ENCODE results near the gene BFSP2. TPM values are rescaled to one million over a fixed set of nuclear protein-coding genes. Genes with fewer than 3 reads are reported as not detected.

The BFSP2 gene
- total and polyA plus RNA-seq, 3 donors from 2014 or later: not detected

GRCh38 chr3:133488785-133489367, 89.0 kb downstream of the BFSP2 start:
- WGBS, 2 donors: 59 to 67% methylated on average over 3 of the region's 3 CpGs
- H3K36me3 ChIP-seq (ENCODE audit: low read depth, missing control alignments): no peaks in the 10 kb centered on the region
- no peak overlapping the region for H3K27ac ChIP-seq
- H3K9me3 ChIP-seq: no peaks in the 10 kb centered on the region
- H3K4me3 ChIP-seq: no peak overlapping the region
- H3K4me1 ChIP-seq: no peaks in the 10 kb centered on the region
- DNase-seq: no peak
- H3K27me3 ChIP-seq: no peaks in the 10 kb centered on the region
- TF ChIP-seq POLR2A (IDR thresholded peaks at IDR 0.05) (no peak), CTCF (IDR thresholded peaks at IDR 0.05) (no peak)
- intact Hi-C loops (cut with DNase I; ENCODE audit: low total_unique reads): no loop called here

GRCh38 chr3:133489466-133490085, 89.7 kb downstream of the BFSP2 start:
- Histone ChIP-seq H3K27ac (no peak overlapping the region), H3K4me1 (no peaks in the 10 kb centered on the region), H3K27me3 (no peaks in the 10 kb centered on the region), H3K9me3 (no peaks in the 10 kb centered on the region), H3K4me3 (no peak overlapping the region), H3K36me3 (ENCODE audit: low read depth, missing control alignments) (no peaks in the 10 kb centered on the region)
- intact Hi-C loops (cut with DNase I; ENCODE audit: low total_unique reads): no loop called here
- TF ChIP-seq CTCF (IDR thresholded peaks at IDR 0.05) (no peak), POLR2A (IDR thresholded peaks at IDR 0.05) (no peak)
- 90 to 93% methylated on average over 5 of the region's 5 CpGs for WGBS, 2 donors
- DNase-seq: no peak

DNA sequence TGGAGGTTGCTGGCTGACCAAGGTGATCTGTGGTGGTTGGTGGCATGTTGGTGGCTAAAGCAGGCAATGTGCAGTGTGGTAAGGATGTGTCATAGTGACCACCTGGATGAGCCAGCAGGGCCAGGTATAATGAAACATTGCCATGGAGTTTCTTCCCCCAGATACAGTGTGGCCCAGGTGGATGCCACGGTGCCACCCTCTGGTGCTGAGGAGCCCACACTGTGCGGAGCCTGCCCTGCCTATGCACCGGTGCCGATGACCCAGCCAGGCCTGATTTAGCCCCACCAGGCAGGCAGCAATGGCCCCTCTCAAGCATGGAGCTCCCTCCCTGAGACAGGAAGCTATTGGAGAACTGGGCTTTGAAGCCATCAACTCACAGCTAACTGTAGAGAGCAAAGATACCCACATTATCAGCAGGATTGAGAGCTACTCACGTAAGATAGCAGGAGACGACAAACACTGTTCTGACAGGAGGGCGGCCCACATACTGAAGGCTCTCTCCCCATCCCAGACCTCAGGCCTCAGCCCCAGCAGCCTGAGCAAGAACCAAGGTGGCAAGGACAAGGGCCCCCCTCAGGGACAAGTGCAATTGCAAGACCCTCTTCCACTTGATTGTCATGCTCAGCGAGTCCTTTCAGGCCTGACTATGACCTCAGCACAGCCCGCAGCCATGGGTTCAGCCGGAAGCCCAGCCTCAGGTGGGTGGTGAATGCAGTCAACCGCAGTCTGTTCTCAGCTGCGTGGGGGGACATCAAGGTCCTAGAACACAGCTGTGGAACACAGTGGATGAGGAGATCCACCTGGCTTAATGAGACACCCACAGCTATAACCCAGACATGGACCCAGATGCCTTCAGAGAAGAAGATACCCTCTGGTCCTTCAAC, 90.9 kb downstream of the BFSP2 start:
- H3K36me3 ChIP-seq (ENCODE audit: low read depth, missing control alignments): no peaks in the 10 kb centered on the region
- no peak for DNase-seq
- H3K9me3 ChIP-seq: no peaks in the 10 kb centered on the region
- H3K27ac ChIP-seq: no peak overlapping the region
- H3K4me3 ChIP-seq: no peak overlapping the region
- intact Hi-C loops (cut with DNase I; ENCODE audit: low total_unique reads): no loop called here
- H3K27me3 ChIP-seq: no peaks in the 10 kb centered on the region
- no peaks in the 10 kb centered on the region for H3K4me1 ChIP-seq
- 84 to 89% methylated on average over 6 to 12 of the region's 12 CpGs for WGBS, 2 donors
- TF ChIP-seq CTCF (IDR thresholded peaks at IDR 0.05) (no peak), POLR2A (IDR thresholded peaks at IDR 0.05) (no peak)

DNA sequence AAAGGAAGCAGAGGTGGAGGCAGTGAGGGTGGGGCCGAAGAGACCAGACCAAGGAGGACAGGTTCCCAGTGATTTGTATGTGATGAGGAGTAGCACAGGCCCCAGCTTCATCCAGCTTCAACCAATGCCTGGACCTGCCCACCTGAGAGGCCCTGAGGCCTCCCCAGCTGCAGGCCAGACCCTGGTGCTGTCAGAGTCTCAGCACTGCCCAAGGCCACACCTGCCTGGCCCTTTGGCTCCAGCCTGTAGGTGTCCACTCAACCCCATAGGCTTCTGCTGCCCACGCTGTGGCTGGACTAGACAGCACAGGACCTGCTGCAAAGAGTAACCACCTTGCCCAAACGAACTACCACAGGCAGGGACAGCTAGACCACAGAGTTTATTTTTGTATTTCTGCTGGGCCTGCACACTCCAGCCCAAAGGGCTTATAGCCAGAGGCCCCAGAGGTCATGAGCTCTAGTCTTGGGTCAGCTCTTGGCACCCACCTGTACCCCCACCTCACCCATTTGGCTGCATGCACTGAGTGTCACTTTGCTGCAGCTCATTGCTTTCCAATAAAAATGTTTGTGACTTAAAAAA, 91.7 kb downstream of the BFSP2 start:
- Histone ChIP-seq H3K36me3 (ENCODE audit: low read depth, missing control alignments) (no peaks in the 10 kb centered on the region), H3K9me3 (no peaks in the 10 kb centered on the region), H3K27me3 (no peaks in the 10 kb centered on the region), H3K4me1 (no peaks in the 10 kb centered on the region), H3K27ac (no peak overlapping the region), H3K4me3 (no peak overlapping the region)
- intact Hi-C loops (cut with DNase I; ENCODE audit: low total_unique reads): no loop called here
- TF ChIP-seq POLR2A (IDR thresholded peaks at IDR 0.05) (no peak), CTCF (IDR thresholded peaks at IDR 0.05) (no peak)
- no peak for DNase-seq
- WGBS, 2 donors: 85 to 100% methylated on average over 2 to 3 of the region's 3 CpGs
